ENCODE data around the gene CACNA1B.

Gene CACNA1B

DNA sequence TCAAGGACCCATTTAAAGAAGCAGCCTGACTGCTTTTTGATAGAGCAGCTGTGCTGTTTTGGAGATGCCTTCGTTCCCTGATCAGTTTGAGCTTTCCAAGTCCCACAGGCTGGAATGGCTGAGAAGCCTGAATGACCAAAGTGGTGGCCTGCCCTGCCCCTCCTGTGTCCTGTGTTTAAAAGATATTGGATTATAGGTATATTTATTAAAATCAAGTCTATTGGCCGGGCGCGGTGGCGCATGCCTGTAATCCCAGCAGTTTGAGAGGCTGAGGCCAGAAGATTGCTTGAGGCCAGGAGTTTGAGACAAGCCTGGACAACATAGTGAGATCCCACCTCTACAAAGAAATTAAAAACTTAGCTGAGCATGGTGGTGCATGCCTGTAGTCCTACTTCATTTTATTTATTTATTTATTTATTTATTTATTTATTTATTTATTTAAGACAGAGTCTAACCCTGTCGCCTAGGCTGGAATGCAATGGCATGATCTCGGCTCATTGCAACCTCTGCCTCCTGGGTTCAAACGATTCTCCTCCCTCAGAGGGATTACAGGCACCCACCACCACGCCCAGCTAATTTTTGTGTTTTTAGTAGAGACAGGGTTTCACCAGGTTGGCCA lies 87.7 kb downstream of the CACNA1B start:
- DNase-seq (ENCODE audit: low read depth, low spot score) = no peak

DNA sequence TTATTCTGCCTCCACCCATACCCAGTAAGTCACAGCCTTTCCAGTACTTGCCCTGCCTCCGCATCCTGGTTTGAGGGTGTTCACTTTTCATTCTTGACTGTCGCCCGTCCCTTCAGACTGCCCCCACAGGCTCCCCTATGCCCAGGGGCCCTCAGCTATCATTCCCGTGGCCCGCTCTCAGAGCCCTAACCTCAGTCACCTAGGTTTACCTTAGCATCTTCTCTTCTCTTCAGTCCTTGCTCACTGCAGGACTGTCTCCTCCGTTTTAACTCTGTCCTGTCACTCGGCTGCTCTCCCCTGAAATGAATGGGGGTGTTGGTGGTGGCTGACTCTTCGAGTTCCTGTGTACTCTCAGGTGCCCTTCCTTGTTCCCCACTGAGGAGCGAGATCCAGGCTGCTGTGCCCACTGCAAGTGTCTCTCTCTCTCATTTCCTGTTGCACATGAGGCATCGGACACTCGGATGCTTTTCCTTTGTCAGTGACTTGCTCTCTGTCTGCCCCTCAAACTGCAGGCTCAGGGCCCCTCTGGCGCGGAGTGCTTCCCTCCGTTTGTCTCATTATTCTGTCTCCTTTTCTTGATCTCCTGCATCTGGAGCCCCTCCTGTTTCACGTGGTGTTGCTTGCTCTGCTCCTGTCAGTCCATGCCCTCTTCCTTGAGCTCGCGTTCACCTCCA lies 89.8 kb downstream of the CACNA1B start:
- no peak for DNase-seq (ENCODE audit: low read depth, low spot score)

DNA sequence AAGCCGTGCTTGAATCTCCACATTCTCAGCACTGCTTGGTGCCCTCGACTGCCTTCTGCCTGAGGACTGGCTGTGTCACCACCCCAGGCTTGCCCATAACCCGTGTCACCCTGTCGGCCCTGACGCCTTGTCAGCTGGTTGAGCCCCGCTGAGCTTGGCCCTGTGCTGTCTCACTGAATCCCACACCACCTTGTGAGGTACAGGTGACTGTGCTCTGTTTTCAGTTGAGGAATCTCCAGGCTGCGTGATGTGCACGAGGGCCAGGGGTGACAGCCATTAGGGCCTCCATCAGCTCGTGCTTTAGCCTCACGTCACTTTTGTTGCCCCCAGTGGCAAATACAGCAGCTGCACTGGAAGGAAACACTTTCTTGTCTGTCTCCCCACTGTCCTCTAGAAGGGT lies 90.7 kb downstream of the CACNA1B start:
- no peak for DNase-seq (ENCODE audit: low read depth, low spot score)

DNA sequence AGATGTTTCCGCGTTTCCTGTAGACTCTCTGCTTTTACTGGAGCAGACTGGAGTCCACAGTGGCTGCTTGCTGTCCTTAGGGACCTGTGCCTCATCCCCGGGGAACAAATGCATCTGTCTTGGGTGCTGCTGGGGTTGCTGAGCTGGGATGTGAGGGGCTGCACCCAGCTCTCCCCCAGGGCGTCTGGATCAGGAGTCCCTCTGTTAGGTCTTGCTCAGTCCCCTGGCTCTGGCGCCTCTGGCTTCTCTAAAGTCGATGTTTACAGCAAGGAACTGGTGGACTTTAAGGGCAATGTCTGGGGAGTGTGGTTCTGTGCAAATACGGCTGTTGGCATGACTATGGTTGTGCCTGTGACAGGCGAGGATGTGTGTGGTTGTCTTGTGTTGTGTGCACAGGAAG lies 91.4 kb downstream of the CACNA1B start:
- no peak for DNase-seq (ENCODE audit: low read depth, low spot score)

DNA sequence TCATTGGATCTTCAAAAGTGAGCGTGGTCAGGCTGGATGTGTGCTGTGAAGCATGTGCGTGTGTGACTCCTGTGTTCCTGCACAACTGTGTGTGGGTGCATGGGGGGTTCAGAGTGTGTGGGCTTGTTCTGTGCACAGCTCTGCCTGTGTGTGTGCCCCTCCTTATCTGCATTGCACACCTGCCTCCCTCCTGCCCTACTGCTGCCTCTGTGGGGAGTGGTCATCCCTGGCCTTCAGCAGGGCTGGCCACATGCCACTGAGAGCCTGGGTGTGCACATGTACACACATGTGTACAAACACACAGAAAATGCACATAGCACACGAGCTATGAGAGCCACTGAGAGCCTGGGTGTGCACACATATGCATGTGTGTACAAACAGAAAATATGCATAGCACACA lies 92.1 kb downstream of the CACNA1B start:
- no peak for DNase-seq (ENCODE audit: low read depth, low spot score)

DNA sequence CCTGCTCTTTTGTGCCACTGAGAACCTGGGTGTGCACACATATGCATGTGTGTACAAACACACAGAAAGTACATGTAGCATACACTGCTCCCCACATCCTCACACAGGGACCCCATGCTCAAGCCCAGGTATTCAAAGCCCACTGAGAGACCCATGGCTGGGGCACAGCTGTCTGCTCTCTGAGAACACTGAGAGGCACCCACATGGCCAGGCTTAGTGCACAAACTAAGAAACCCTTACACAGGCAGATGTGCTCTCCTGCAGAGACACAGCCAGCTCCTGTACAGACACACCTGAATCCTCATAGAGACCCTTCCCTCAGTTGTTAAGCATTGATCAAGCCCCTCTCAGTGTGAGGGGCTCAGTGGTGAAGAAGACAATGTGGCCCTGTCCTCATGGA lies 92.5 kb downstream of the CACNA1B start:
- no peak for DNase-seq (ENCODE audit: low read depth, low spot score)

DNA sequence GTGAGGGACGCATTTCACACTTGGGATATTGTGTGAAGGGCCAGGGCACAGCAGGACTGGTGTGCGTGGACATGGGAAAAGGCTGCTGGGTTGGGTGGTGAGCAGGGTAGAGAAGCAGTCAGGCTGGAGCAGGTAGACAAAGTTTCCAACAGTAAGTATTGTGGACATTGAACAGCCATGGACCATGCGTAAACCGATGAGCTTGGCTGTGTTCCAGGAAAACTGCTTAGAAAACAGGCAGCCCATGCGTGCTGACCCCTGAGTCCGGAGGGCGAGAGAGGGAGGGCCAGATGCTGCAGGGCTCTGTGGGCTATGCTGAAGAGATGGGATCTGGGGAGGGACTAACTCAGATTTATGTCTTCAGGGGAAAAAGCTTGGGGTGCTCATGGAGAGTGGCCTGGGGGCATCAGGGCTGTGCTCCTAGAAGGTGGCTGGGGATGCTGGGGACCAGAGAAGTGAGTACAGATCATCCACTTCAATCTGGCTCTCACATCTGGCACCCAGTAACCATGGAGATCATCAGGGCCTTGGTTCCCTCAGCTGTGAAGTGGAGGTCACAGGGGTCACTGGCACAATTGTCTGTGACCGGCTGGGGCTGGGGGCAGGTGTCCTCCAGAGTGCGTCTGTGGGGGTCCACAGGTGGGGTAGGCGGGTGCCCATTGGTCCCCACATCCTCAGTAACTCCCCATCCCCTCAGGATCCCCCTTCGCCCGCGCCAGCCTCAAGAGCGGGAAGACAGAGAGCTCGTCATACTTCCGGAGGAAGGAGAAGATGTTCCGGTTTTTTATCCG lies 93.3 kb downstream of the CACNA1B start:
- DNase-seq (ENCODE audit: low read depth, low spot score) = no peak

DNA sequence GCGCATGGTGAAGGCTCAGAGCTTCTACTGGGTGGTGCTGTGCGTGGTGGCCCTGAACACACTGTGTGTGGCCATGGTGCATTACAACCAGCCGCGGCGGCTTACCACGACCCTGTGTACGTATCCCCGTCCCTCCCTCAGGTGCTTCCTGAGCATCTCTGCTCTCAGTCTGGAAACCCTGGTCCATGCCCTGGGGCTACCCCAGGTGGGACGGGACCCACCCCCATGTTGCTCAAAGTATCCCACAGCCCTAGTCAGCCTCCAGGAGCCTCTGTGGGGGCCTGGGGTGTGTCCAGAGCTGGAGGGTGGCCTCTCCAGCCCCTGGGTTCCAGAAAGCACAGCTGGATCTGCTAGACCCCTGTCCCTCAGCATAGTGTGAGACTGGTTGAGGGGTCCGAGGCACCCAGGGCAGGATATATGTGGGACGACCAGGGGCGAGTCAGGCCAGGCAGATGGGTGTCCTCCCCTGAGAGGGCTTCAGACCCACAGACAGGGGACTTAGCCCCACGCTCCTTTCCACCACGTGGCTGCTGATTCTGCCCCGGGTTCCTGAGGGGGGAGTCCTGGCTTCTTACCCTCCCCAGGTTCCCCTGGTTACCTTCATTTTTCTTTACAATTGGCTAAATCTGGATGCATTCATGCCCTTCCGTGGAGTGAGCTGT lies 94.0 kb downstream of the CACNA1B start:
- no peak for DNase-seq (ENCODE audit: low read depth, low spot score)

DNA sequence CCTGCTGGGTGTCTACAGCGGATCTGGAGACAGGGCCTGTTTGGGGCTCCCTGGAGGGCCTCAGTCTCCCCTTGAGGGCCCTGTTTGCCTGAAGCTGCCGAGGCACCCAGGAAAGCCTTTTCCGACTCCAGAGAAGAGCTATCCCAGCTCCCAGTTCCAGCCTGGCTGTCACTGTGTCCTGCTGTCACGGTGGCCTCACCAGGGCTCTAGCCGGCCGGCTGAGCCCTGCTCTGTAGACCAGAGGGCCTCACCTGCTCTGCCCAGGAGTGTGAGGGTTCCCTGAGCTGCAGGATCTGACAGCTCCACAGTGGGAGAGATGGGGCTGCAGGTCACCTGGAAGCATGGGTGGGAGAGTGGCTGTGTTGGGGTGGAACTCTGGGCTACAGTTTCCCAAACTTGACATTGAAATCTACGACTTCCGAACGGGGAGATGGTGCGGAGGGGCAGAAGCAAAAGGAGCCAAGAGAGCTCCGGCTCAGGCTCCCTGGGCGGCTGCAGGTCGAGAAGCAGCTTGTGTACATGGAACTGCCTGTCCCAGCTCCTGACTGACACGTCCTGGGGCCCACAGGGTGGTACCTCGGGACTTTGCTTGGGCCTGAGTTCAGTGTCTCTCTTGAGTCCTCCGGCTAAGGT lies 94.9 kb downstream of the CACNA1B start:
- DNase-seq (ENCODE audit: low read depth, low spot score) = no peak

DNA sequence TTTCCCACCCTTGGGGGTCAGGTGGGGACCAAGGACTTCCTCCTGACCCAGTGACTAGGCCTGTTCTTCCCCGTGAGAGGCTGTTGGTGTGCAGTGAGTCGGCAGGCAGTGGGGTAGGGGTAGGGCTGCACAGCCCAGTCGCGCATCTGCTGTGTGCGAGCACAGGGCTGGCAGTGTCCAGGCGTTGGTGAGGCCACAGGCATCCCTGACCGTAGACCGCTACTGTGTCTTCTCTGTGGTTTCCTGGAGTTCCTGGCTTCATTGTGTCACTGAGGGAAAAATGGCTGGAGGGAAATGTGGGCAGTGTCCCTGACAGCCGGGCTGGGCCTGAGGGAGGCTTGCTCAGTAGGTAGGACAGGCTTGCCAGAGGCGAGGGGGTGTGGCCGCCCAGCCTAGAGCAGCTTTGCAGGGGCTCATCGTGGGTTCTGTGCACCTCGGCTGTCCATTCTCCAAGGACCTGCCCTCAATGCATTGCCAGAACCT lies 95.4 kb downstream of the CACNA1B start:
- DNase-seq (ENCODE audit: low read depth, low spot score) = no peak

DNA sequence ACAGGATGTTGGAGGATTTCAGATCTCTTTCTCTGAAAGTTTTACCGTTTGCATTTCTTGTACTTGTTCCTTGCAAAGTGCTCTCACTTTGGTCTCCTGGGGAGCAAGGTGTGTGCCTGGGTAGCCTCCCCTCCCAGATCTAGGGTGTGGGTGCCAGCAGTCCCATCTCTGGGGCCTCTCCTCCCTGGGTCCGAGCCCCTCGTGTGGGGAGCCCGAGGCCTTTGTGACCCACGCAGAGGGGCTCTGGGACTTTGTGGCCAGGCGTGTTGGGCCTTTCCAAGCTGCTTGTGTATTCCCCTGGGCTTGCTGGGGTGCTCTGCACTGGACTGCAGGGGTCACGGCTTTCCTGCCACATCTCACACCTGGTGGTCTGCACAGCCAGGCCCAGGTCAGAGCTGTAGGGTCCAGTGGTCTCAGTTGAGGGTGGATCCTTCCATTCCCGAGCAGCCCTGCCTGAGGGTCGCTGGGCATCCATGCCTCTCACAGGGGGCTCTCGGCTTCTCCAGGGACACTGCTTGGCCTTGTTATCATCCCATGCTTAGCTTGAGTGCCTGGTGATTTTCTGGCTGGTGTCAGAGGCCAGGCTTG lies 96.3 kb downstream of the CACNA1B start:
- DNase-seq (ENCODE audit: low read depth, low spot score) = no peak

DNA sequence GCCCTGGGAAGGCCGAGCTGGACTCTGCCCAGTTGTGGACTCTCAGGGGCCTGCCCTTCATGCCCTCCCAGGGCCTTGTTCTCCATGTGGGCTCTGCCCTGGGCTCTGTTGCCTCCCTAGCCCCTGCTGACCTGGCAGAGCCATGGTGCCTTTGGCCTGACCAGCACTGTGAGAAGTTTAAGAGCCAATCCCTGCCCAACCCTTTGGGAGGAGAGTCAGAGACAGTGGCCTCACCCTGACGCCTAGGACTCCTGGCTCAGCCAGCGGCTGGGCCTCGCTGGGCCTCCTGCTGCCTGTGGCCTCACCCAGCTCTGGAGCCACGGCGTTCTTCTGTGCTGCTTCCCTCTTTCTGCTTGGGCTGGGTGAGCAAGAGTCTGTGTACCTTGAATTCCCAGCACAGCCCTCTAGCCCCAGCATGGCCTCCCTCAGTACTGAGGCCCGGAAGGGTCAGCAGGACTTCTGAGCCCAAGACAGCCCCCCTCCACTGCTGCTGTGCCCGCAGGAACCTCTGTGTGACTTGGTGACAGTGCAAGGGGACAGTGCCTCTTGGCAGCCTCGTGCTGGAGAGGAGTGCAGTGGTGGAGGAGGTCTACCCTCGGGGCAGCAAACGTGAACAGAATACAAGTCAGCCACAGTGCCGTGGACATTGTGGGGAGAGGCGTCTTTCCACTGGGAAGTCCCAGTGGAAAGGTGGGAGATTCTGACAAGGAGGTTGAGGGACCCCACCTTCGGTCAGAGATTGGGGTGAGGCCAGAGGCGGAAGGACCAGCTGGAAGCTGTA lies 97.4 kb downstream of the CACNA1B start:
- DNase-seq (ENCODE audit: low read depth, low spot score) = no peak

DNA sequence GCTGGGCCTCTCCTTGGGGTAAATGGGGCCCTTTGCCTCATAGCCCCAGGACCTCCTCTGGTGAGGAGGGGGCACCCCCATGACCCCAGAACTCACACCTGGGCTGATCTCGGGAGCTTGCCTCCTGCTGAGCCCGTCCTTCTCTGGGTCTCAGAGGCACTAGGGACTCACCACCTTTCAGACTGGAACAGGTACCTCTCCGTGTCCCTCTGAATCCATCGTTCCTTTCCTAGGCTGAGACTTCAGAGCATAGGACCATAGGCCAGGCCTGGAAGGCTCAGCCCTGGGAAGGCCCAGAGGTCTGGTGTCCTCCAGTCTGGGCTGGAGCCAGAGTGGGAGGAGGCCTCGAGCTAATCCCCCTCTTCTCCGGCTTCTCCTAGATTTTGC lies 97.9 kb downstream of the CACNA1B start:
- DNase-seq (ENCODE audit: low read depth, low spot score) = no peak

DNA sequence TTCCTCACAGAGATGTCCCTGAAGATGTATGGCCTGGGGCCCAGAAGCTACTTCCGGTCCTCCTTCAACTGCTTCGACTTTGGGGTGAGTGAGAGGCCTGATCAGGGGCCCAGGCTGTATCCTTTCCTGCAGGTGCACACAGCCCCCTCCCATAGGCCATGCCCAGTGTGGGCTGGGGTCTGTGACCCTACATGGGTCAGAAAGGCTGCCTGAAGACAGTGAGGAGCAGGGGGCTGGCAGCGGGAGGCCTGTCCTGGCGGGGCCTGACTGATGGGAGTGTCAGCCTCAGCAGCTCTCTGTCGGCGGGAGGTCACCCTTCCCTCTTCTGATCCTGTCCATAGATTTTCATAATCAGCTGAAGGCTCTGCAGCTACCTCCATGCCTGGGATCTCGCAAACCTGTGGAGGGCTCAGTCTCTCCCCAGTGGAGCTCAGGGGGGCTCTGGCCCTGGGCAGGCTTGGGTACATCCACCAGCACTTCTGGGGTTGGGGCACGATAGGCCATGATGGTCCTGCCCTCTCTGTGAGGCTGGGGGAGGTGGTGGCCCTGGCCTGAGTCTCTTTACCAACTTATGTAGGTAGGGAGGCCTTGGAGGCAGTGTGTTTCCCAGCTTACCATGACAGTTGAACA lies 98.5 kb downstream of the CACNA1B start:
- DNase-seq (ENCODE audit: low read depth, low spot score) = no peak

DNA sequence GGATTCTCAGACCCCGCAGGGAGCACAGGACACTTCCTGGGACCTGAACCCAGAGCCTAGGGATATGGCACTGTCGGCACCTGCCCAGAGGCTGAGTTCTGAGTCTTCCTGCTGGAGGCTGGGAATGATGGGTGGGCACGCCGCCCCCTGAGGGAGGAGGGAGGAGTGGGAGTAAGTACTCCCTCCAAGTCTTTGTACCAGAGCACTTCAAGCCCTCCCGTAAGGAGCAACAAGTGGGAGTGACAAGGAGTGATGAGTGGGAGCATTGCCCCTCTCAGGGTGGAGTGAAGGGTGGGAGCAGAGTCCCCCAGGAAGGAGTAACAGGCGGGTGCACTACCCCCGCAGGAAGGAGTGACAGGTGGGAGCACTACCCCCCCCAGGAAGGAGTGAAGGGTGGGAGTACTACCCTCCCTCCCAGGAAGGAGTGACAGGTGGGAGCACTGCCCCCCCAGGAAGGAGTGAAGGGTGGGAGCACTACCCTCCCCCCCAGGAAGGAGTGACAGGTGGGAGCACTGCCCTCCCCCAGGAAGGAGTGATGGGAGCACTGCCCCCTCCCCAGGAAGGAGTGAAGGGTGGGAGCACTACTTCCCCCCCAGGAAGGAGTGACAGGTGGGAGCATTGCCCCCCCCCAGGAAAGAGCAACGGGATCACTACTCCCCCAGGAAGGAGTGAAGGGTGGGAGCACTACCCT lies 100.1 kb downstream of the CACNA1B start:
- DNase-seq (ENCODE audit: low read depth, low spot score) = no peak

DNA sequence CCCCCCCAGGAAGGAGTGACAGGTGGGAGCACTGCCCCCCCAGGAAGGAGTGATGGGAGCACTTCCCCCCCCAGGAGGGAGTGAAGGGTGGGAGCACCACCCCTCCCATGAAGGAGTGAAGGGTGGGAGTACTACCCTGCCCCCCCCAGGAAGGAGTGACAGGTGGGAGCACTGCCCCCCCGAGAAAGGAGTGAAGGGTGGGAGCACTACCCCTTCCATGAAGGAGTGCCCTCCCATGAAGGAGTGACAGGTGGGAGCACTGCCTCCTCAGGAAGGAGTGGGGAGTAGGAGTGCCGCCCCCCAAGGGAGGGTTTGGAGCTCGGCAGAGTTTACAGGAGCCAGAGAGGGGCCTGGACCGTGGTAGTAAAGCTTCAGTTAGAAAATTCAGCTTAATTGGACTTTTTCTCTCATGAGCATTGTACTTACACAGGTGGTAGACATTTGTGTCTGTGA lies 100.7 kb downstream of the CACNA1B start:
- no peak for DNase-seq (ENCODE audit: low read depth, low spot score)

DNA sequence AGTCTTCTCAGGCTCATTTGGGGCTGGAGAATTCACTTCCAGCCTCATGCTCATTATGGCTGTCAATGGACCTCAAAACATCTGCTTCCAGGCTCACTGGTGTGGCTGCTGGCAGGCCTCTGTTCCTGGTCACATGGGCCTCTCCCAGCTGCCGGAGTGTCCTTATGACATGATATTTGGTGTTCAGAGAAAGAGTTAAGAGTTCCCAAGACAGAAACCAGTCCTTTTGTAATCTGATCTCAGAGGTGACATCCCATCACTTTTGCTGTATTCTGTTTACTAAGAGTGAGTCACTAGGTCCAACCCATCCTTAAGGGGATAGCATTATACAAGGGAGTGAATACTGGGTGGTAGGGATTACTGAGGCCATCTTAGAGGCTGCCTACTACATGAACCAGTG lies 104.6 kb downstream of the CACNA1B start:
- DNase-seq (ENCODE audit: low read depth, low spot score) = no peak

DNA sequence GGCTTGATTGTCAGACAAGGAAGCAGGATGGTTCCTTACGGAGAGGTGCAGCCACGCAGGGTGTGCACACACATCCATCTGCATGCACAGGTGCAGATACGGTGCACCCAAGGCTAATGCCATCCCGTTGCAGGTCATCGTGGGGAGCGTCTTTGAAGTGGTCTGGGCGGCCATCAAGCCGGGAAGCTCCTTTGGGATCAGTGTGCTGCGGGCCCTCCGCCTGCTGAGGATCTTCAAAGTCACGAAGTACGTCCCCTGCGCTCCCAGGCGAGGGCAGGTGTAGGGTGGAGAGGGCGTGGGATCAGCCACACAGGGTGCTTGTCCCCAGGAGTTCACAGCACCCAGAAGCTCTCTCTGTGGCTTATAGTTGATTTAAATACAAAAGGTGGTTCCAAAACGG lies 106.4 kb downstream of the CACNA1B start:
- no peak for DNase-seq (ENCODE audit: low read depth, low spot score)

DNA sequence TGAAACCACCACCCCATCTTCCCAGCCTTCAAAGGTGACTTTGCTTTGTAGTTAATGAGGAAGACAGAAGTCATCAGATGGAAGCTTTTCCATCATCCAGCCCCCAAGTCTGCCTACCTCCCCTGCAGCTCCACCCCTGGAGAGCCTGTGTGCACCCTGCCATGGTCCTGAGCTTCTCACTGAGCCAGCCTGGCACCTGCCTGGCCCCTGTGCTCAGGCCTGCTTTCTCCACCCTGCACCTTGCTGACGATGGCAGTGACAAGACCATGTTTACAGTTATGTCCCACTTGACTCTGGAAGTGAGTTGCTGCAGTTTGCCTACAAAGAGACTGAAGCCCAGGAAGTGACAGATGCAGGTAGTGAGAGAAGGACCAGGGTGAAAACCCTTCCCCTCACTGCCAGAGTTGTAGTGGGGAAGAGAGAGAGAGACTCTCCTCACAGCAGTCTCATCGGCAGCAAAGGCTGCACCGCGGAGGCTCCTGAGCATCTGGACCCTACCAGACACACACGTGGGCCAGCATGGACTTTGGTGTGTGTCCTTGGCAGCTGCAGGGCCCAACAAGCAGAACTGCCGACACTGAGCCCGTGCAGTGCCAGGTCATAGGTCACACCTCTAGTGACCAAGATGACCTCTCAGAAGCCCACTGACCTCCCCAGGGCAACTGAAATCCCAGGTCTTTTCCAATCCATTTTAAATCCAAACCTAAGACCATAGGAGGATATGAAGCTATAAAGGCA lies 107.1 kb downstream of the CACNA1B start:
- DNase-seq (ENCODE audit: low read depth, low spot score) = no peak
